ENCODE measurements around the gene CIDEA.
A peak's percentile ranks its signal among the peaks of the same experiment; 100 is the strongest.

Gene CIDEA

GRCh38 chr18:12276736-12277554 is 22.8 kb downstream of the CIDEA start:
- DNase-seq (ENCODE audit: insufficient read length, low spot score) (no peak), FAIRE-seq (no peak)
- TF ChIP-seq POLR2A (IDR thresholded peaks at IDR 0.05; ENCODE audit: low read depth, low read length), result no peak

GRCh38 chr18:12278215-12278671 is 24.1 kb downstream of the CIDEA start:
- TF ChIP-seq POLR2A (IDR thresholded peaks at IDR 0.05; ENCODE audit: low read depth, low read length), result no peak
- DNase-seq (ENCODE audit: insufficient read length, low spot score) (no peak), FAIRE-seq (no peak)

DNA sequence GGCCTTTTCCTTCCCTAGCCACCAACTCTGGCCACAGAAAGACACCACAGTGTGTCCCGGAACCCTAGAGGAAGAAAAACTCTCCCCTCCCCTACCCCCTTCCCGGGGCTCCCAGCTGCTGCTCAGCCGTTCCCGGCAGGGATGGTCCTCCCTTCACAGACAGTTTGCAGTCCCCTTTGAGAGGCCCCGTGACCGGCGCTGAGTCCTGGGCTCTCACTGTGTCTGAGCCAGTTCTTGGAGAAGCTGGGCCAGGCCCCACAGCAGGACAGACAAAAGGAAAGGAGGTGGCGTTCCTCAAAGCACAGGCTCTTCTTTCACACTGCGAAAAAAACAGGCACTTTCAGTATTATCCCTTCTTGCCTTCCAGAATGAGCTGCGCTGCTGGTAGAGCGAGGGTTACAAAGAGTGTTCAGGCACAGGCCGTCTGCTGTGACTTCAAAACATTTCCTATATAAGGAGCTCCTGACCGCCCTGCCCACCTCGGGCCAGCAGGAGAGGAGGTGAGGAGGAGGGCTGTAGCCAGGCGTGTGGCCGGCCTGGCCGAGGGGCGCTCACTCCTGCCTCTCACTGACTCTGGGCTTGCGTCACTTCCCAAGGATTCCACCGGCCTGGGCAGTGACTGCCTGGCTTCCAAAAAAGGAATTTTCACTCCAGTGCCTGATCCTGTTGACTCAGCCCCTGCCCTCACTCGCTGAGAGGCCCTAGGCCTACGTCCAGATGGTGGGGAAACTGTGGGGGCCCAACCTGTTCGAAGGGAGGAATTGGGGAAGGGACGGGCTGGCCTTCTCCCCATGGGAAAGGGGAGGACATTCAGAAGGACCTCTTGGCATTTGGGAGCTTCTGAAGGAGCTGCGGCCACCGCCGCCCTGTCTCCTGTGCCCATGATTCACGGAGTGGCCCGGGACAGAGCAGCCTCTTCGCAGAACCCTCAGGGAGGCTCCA is 24.9 kb downstream of the CIDEA start:
- peak; percentile 51 for TF ChIP-seq POLR2A (IDR thresholded peaks at IDR 0.05; ENCODE audit: low read depth, low read length)
- peak; percentile 79 for DNase-seq (ENCODE audit: insufficient read length, low spot score)
- FAIRE-seq, result no peak

GRCh38 chr18:12279781-12280531 is 25.8 kb downstream of the CIDEA start:
- DNase-seq (ENCODE audit: insufficient read length, low spot score) (no peak), FAIRE-seq (no peak)
- TF ChIP-seq POLR2A (IDR thresholded peaks at IDR 0.05; ENCODE audit: low read depth, low read length), result no peak

DNA sequence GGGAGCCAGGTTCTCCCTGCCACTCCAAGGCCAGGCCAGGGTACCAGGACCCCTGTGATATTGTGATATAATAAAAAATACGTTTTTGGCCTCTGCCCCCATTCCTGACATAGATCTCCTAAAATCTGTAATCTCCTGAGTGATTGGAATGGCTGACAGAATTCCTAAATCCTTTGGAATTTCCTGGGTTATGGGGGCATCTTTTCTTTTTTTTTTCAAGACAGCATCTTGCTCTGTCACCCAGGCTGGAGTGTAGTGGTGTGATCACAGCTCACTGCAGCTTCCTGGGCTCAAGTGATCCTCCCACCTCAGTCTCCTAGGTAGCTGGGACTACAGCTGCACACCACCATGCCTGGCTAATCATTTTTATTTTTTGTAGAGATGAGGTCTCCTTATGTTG is 27.7 kb downstream of the CIDEA start:
- FAIRE-seq (no peak), DNase-seq (ENCODE audit: insufficient read length, low spot score) (no peak)
- TF ChIP-seq POLR2A (IDR thresholded peaks at IDR 0.05; ENCODE audit: low read depth, low read length), result no peak

DNA sequence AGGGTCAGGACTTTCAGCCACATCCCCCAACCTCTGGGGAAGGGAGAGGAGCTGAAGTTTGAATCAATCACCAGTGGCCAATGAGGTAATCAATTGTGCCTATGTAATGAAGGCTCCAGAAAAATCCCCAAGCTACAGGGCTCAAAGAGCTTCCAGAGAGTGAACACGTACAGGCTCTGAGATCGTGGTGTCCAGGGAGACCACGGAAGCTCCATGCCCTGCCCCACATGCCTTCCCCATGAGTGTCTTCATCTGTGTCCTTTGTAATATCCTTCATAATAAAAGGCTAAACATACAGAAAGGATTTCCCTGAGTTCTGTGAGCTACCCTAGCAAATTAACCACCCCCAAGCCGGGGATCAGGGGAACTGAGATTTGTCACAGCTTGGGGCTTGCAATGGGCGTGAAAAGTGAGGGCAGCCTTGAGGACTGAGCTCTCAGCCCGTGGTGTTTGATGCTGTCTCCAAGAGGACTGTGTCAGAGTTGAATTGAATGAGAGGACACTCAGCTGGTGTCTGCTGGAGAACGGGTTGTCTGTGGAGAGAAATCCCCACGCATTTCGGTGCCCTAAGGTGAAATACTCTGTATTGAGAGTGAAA is 28.4 kb downstream of the CIDEA start:
- TF ChIP-seq POLR2A (IDR thresholded peaks at IDR 0.05; ENCODE audit: low read depth, low read length), result no peak
- FAIRE-seq, result no peak
- DNase-seq (ENCODE audit: insufficient read length, low spot score), result no peak

DNA sequence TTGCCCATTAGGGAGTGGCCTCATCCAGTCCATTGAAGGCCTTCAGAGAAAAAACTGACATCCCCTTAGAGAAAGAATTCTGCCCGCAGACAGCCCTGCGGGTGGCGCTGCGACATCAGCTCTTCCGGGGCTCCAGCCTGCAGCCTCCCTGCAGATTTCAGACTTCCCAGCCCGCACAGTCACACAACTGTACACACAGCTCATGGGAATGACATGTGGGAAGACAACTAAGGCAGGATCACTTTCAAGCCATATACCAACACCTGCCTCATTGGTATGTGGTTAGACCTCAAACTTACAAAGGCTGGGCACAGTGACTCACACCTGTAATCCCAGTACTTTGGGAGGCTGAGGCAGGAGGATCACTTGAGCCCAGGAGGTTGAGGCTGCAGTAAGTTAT is 29.1 kb downstream of the CIDEA start:
- no peak for FAIRE-seq
- no peak for TF ChIP-seq POLR2A (IDR thresholded peaks at IDR 0.05; ENCODE audit: low read depth, low read length)
- DNase-seq (ENCODE audit: insufficient read length, low spot score), result no peak

GRCh38 chr18:12283666-12284065 is 29.5 kb downstream of the CIDEA start:
- TF ChIP-seq POLR2A (IDR thresholded peaks at IDR 0.05; ENCODE audit: low read depth, low read length), result no peak
- FAIRE-seq (no peak), DNase-seq (ENCODE audit: insufficient read length, low spot score) (no peak)

GRCh38 chr18:12287131-12287681 is 33.0 kb downstream of the CIDEA start:
- no peak for TF ChIP-seq POLR2A (IDR thresholded peaks at IDR 0.05; ENCODE audit: low read depth, low read length)
- no peak for FAIRE-seq
- DNase-seq (ENCODE audit: insufficient read length, low spot score), result no peak

DNA sequence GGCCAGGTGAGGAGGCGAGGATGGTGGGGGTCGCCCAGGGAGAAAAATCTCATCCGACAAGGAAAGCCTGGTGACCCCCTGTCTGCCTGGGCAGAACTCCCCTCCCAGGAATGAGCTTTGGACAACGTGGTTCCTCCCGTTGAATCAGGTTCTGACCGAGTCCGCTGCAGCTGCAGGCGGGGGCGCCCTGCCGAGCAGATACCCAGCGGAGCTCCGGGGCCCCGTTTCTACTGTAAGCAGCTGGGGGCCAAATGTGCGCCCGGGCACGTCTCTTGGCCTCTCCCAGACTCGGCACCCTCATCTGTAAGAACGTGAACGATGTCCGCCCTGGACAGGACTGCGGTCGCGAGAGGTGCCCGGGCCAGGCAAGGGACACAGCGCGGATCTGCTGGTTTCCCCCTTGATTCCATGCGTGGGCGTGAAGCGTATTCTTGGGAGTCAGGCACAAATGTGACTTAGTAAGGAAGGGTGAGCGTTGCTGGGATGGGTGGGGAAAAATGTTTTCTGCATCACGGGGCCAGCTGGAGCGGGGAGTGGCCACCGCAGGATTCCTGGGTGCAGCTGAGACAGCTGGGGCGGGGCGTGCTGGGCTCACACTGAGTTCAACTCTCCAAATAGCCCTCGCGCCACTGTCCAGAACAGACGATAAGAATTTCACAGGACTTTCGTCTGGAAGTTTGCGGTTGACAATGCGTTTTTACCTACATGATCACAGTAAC is 33.7 kb downstream of the CIDEA start:
- peak; percentile 81 for DNase-seq (ENCODE audit: insufficient read length, low spot score)
- FAIRE-seq, result peak; percentile 96
- TF ChIP-seq POLR2A (IDR thresholded peaks at IDR 0.05; ENCODE audit: low read depth, low read length), result peak; percentile 30; the same call in 1 of the 2 replicates

GRCh38 chr18:12288403-12288755 is 34.2 kb downstream of the CIDEA start:
- TF ChIP-seq POLR2A (IDR thresholded peaks at IDR 0.05; ENCODE audit: low read depth, low read length), result no peak
- DNase-seq (ENCODE audit: insufficient read length, low spot score), result no peak
- FAIRE-seq, result no peak

- FAIRE-seq, result no peak
- TF ChIP-seq POLR2A (IDR thresholded peaks at IDR 0.05; ENCODE audit: low read depth, low read length), result no peak
- DNase-seq (ENCODE audit: insufficient read length, low spot score), result no peak
Observed at GRCh38 chr18:12290086-12290485, 35.9 kb downstream of the CIDEA start.
